HG03442 (cell line): ENCODE results near the gene CARD11.
"Not testable (repeated sequence)": the region's sequence is repeated elsewhere in the genome, so short reads cannot be mapped to it uniquely, and the experiment has no call there.

Source experiments
- ATAC-seq: cut with Tn5 transposase; IDR thresholded peaks from one replicate; pipeline ENCODE4 v1.9.1; 2021; ENCODE audit warnings: mild to moderate bottlenecking, moderate library complexity; ENCODE audit not compliant: unreplicated experiment

CARD11 gene

DNA sequence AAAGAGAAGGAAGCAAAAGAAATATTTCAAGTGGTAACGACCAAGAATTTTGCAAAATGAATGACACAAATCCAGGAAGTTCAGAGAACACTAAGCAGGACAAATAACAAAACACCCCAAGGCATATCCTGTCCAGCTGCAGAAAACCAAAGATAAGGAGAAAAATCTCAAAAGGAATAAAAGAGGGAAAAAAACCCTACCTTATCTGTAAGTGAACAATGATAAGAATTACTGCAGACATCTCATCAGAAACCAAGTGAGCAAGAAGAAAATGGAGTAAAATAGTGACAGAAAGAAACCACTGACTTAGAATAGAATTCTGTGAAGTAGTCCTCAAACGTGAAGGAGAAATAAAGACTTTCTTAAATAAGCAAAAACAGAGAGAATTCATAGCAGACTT lies 21.8 kb downstream of the CARD11 start:
- no peak for ATAC-seq

DNA sequence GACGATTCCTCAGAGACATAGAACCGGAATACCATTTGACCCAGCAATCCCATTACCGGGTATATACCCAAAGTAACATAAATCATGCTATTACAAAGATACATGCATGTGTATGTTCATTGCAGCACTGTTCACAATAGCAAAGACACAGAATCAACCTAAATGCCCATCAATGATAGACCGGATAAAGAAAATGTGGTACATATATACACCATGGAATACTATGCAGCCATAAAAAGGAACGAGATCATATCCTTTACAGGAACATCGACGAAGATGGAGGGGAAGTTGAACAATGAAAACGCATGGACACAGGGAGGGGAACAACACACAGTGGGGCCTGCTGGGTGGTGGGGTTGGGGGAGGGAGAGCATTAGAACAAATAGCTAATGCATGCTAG lies 22.4 kb downstream of the CARD11 start:
- not testable (repeated sequence) for ATAC-seq

DNA sequence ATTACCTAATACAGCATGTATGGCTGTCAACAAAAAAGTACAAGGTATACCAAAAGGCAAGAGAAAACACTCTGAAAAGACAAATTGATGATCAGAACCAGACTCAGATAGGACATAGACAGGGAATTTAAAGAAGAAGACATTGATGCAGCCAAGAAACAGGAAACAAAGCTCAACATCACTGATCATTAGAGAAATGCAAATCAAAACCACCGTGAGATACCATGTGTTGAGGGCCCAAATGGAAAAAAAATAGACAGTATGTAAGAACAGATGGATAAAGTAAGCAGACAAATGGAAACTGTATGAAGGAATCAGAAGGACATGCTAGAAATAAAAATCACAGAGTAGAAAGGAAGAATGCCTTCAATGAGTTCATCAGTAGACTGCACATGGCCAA lies 23.3 kb downstream of the CARD11 start:
- no peak for ATAC-seq

DNA sequence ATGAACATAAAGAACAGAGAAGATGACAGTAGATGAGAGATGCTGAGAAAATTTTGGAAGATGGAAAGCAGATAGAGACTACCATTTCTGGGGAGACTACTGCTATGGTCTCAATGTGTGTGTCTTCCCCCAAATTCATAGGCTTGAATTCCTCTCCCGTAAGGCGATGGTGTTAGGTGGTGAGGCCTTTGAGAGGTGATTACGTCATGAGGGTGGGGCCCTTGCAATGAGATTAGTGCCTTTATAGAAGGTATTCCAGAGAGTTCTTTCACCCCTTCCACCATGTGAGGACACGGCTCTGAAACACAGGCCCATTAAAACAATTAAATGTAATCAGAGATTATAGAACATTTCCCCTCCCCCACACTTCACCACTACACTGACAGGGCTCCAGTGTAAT lies 23.9 kb downstream of the CARD11 start:
- no peak for ATAC-seq

DNA sequence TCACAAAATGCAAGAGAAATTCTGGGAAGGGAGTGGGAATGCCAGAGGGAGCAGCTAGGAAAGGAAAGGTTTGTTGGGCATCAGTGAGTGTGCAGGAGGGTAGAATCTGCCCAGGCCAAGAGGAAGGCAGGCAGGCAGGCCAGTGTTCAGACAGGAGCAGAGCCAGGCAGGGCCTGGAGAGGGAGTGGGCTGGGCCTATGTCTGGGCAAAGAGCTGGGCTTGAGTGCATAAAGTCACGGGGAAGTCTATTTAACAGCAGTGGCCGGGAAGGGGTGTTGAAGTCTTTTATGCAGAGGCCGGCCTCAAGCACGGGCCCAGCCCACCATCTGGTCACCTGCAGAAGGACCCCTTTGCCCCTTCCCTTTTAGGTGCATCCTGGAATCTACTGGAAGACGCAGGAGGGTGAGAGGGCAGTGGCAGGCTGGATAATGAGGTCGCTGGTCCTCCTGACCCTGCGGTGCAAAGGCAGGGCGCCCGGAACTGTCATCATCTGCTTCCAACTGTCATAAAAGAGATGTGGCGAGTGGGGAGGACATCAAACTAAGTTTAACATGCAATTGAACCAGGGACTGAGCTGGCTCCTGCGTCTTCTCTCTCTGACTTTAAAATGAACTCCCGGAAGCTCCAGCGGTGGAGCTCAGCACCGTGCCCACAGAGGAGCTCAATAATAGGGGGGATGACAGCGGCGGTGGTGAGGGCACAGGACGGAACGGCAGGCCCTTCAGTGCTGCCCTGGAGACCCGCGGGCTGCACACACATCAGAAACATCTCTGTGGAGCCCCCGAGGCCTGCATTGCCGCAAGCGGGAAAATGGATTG lies 29.5 kb downstream of the CARD11 start:
- ATAC-seq: no peak

DNA sequence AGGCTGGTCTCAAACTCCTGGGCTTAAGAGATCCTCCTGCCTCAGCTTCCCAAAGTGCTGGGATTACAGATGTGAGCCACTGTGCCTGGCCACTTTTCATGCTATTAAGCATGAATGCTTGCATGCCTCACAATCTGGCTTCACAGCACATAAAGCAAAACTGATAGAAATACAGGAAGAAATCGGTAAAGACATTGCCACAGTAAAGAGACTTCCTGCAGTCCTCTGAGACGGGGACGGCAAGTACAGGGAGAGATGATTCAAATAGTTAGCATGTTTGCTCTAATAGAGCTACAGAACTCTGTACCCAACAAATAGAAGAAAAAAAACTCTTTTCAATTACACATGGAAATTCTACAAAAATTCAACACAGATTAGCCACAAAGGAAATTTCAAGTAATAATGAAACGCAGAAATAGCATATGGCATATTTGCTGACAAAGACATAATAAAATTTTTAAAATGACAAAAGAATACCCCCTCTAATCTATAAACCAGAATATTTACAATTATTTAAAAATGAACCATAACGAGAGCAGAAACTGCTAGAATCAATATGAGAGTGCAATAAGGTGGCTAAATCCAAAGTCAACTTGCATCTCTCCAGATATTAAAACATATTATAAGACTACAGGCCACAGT lies 32.3 kb downstream of the CARD11 start:
- no peak for ATAC-seq

DNA sequence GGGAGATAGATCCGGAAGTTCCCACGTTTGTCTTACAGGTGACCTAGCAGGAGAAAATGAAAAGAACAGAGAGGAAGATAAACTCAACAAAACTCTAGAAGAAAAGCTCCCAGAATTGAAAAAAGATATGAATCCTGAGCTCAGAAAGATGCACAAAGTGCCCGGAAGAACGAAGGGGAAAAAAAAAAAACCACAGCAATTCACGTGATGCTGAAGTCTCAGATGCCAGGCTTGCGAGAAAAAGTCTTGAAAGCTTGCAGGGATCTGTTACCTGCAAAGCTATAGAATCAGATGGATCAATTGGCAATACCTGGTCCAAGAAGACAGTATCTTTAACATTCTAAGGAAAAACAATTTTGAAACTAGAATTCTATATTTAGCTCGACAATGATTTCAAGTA lies 33.5 kb downstream of the CARD11 start:
- no peak for ATAC-seq

DNA sequence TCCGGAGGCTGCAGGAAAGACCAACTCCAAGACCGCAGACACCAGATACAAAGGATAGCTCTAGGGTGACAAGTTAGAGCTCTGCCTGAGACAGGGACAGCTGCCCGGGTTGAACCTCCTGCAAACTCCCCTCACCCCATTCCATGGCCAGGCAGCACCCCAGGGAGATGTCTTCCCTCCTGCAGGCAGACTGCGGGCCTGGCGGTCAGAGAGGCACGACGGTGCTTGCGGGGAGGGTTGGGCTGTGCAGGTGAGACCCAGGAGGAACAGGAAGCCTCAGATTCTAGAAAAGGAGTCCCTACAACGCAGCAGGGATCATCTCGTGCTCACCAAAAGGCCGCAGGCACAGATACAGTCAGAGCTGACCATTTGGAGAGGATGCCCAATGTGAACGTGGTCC lies 34.6 kb downstream of the CARD11 start:
- ATAC-seq: no peak

DNA sequence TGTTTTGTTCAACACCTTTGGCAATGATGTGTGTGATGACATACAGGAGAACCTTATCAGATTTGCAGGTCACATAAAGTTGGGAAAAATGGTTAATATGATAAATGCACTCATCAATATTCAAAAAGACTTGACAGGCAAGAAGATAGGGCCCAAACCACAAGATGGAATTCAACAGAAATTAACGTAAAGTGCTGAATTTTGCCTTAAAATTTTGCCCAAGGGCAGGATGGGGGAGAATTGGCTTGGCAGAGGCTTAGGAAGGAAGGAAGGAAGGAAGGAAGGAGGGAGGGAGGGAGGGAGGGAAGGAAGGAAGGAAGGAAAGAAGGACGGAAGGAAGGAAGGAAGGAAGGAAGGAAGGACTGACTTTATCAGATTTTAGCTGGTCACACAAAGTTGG lies 35.3 kb downstream of the CARD11 start:
- no peak for ATAC-seq

DNA sequence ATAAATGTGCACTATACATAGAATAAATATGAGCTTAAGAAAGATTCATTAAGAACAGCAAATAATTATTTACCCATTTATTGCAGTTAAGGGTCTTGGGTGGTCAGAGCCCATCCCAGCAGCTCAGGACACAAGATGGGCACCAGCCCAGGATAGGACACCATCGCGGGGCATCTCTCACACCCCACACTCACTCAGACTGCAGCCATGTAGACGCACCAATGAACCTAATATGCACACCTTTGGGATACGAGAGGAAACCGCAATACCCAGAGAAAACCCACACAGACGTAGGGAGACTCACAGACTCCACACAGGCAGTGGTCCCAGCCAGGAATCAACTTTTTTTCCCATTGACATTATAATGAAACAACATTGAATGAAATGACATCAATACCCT lies 36.0 kb downstream of the CARD11 start:
- ATAC-seq: no peak

DNA sequence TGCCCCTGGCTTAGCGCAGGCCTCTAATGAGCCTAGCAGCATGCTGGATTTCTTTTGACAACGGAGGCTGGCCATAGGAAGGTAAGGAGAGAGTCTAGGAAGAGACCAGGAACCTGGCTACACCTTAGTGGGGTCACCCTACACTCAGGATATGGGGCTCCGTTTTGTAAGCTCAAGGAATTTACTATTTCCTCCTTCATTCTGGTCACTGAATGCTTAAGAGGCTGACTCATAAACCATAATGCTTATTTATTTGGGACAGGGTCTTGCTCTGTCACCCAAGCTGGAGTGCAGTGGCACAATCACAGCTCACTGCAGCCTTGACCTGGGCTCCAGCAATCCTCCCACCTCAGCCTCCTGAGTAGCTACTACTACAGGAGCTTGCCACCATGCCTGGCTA lies 38.4 kb downstream of the CARD11 start:
- no peak for ATAC-seq

DNA sequence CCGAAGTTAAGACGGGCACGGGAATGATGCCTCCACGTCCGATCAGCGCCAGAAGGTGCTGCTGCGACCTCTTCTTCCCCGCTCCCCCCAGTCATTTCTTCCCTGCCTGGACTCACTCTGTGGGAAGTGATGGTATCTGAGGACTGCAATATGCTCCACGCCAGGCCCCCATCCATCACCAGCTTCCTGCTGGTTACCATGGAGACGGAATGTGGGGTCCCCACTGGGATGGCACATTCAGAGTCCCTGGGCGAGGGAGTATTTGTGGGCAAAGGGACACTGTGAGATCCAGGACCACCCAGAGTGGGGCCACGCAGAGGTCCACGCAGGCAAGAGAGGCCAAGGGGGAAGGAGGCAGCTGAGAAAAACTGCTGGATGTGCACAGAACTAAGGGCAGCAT lies 39.7 kb downstream of the CARD11 start:
- no peak for ATAC-seq

DNA sequence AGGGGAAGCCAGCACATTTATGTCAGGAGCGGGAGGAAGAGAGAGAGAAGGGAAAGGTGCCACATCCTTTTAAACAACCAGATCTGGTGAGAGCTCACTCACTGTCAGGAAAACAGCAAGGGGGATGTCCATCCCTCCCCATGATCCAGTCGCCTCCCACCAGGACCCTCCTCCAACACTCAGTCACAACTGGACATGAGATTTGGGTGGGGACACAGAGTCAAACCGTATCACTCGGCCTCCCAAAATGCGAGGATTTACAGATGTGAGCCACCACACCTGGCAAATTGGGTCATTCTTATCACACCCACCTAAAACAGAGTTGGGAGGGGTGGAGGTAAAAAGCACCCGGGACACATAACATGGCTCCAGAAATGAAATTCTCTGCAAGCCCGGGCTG lies 41.0 kb downstream of the CARD11 start:
- no peak for ATAC-seq

DNA sequence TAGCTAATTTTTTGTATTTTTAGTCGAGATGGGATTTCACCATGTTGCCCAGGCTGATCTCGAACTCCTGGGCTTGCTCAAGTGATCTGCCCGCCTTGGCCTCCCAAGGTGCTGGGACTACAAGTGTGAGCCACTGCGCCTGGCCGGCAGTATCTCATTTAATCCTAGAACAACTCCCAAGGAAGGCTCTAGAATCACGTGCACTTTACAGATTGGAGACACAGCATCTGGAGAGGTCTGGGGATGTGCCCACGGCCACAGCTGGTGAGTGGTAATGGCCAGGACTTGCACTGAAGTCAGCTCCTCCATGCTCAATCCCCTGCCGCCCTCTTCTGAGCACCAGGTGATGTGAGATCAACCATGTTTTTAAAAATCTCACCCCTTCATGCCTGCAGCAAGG lies 43.1 kb downstream of the CARD11 start:
- no peak for ATAC-seq

DNA sequence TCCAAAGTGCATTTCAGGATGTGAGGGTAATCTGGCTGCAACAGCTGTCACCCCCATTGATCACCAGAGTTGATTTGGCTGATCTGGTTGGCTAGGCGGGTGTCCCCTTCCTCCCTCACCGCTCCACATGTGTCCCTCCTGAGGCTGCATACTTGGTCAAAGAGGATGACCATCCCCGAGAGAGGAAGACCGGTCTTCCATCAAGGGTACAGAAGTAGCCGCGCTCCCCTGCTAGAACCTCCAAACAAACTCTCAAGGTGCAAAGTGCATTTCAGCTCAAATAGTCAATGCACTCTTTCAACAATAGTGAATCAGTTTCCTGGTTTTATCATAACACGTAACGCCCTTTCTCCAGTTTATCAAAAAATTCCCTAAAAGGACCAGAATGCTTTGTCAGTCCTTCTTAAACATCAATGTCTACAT lies 44.6 kb downstream of the CARD11 start:
- no peak for ATAC-seq

DNA sequence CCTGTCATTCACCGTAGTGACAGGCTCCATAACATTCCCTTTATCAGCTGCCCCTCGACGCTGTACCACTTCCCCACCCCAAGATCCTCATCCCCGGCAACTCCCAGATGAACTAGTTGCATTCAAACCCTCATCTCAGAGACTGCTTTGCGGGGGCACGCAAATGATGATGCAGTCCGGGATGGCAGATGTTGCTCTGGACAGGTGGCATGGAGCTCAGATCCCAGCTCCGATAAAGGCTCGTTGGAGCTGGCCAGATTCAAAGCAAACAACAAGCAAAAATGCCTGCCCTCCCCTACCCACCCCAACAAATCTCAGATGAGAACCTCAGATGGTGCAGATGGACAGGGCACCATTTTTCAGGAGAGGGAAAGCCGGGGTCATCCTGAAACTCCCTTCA lies 46.7 kb downstream of the CARD11 start:
- no peak for ATAC-seq

DNA sequence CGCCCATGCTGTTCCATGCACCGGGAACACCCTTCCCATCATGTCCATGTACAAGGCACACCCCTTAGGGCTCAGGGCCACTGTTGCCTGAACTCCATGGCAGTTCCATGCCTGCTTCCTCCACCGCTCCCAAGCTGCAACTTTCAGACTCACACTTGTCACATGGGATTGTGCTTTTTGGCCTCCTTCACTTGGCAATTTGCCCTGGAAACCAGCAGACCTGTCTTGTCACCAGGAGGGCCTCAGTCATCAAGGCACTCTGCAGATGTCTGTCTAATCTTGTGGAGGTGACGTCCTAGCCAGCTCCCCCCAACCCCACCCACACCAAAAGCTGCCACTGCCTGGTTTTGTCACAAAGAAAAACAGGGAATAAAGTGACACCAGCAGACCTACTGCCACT lies 47.5 kb downstream of the CARD11 start:
- ATAC-seq: no peak

DNA sequence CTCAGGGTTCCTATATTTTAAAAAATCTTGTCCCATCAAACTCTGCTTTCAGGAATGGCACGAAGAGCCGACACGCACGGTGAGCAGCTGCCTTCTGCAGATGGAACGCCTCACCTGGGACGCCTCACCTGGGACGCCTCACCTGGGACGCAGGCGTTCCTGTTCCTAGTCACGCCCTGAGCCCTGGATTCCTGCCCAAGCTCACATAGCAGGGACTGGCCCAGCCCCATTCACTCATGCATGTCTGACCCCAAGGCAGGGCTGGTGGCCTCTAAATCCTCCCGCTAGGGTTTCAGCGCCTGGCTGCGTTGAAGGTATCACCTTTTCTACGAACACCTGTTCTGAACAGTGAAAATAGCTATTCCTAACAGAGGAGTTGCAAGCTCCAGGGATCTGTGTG lies 49.8 kb downstream of the CARD11 start:
- ATAC-seq: no peak

DNA sequence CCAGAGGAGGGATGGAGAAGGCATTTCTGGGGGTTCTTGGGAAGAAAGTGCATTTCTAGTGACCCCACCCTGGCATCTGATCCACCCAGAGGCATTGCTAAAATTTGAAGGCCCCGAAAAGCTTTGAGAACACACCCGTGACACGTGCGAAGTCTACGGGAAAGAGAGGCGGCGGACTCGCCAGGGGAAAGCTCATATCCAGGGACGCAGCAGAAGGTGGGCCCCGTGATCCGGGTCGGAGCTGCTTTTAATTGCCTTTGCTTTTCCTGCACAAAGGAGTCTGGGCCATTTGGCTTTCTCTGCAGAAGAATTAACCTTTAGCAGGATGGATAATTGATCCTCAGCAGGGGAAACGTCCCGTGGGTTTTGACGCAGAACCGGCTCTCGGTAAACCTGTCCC lies 50.3 kb downstream of the CARD11 start:
- ATAC-seq: no peak

DNA sequence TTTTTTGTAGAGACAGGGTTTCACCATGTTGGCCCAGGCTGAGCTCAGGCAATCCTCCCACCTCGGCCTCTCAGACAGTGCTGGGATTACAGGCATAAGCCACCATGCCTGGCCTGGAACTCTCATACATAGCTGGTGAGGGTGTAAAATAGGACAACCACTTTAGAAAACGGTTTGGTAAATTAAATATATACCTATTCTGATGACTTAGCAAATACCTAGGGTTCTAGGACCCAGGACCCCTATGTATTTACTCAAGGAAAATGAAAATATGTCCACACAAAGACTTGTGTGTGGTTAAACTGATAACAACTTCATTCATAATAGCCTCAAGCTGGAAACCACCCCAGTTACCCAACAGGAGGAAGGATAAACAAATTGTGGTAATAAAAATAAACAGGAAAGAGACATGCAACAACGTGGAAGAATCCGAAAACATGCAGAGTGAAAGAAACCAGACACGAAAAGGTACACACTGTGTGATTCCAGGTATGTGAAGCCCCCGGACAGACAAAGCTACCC lies 52.7 kb downstream of the CARD11 start:
- no peak for ATAC-seq

DNA sequence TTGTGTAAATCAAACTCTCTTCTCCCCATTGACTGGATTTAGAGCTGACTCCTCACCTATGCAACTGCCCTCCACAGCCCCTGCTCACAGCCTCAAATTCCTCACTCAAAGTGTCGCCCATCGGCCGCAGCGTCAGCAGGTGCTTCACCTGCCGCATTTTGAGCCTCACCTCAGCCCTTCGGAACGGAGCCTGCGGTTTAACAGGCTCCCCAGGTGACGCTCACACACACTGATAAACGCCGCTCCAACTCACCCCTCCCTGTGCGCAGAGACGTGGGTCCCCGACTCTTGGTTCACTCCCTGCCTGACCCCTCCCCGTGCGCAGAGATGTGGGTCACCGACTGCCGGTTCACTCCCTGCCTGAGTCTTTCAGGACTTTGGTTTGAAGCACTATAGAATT lies 57.1 kb downstream of the CARD11 start:
- no peak for ATAC-seq

DNA sequence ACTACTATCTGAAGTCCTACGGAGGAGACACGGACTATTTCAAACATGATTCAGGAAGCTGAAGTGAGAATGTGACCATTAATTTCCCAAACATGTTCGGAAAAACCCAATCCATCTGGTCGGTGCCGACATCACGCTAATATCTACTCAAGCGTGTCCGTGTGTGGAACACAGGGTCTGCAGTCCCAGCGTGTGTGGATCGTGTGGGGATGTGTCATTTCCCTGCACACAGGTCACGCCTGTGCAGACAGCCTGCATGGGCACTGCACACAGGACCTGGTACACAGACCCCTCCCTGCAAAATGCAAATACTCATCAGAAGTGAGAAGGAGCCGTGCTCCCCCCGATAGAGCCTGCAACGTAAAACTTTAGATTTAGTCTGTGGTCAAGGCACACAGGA lies 57.8 kb downstream of the CARD11 start:
- ATAC-seq: no peak

DNA sequence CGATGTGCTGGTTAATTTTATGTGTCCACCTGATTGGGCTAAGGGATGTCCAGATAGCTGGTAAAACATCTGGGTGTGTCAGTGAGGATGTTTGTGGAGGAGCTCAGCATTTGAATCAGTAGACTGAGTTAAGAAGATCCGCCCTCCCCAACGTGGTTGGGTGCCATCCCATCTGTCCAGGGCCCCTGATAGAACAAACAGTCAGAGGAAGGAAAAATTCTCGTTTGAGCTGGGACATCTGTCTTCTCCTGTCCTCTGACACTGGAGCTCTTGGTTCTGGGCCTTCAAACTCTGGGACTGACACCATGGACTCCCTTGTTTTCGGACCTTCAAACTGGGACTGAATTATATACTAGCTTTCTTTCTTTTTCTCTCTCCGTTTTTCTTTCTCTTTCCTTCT lies 59.6 kb downstream of the CARD11 start:
- no peak for ATAC-seq
